MCF 10A (cell line): ENCODE results near the gene GUCY2C. TPM values are rescaled to one million over a fixed set of nuclear protein-coding genes. Genes with fewer than 3 reads are reported as not detected.

Experiments used
- BruUV-seq: library from RNA; stranded (reverse); fragments of 400-500 nt; replicated peaks from 2 replicates; lab custom pipeline; 2021; lab: Mats Ljungman, UMichigan
- CTCF ChIA-PET: fragments of 300-600 bp; sonication (Branson Sonifier 250); formaldehyde crosslinking; extraction: SDS; loops from one replicate; lab custom pipeline; 2021; ENCODE audit warnings: antibody characterized with exemption, inconsistent platforms; lab: Yijun Ruan, JAX
- POLR2A ChIA-PET: fragments of 300-600, 350-650 bp; sonication (Branson Sonifier 250); formaldehyde crosslinking; extraction: SDS; loops from one replicate; lab custom pipeline; 2020; ENCODE audit warnings: antibody characterized with exemption, inconsistent platforms; lab: Yijun Ruan, JAX
- DNase-seq: peaks from one replicate; pipeline ENCODE4 v3.0.0-alpha.2; 2018; ENCODE audit not compliant: unreplicated experiment
- H3K27ac Mint-ChIP-seq: one replicate; pipeline ENCODE4 v1.8.0; 2022; ENCODE audit warnings: mild to moderate bottlenecking, low read depth, mixed read lengths; ENCODE audit not compliant: unreplicated experiment
- H3K27me3 Mint-ChIP-seq: one replicate; pipeline ENCODE4 v1.8.0; 2022; ENCODE audit warnings: mixed read lengths; ENCODE audit not compliant: insufficient read depth, unreplicated experiment
- H3K36me3 Mint-ChIP-seq: one replicate; pipeline ENCODE4 v1.8.0; 2022; ENCODE audit warnings: mild to moderate bottlenecking, moderate library complexity, mixed read lengths; ENCODE audit not compliant: insufficient read depth, unreplicated experiment
- H3K4me1 Mint-ChIP-seq: one replicate; pipeline ENCODE4 v1.8.0; 2022; ENCODE audit warnings: mixed read lengths; ENCODE audit not compliant: insufficient read depth, unreplicated experiment
- H3K4me3 Mint-ChIP-seq: one replicate; pipeline ENCODE4 v1.8.0; 2022; ENCODE audit warnings: mild to moderate bottlenecking, moderate library complexity, mixed read lengths; ENCODE audit not compliant: unreplicated experiment
- H3K9me3 Mint-ChIP-seq: one replicate; pipeline ENCODE4 v1.8.0; 2022; ENCODE audit warnings: mixed read lengths; ENCODE audit not compliant: unreplicated experiment
- intact Hi-C: fragments of 100-400 bp; cut with micrococcal nuclease; formaldehyde crosslinking; loops from 2 replicates; pipeline ENCODE4 v1.14.1; 2022
- total RNA-seq: library from RNA; stranded (reverse); gene quantifications from 2 replicates; pipeline ENCODE4 v1.2.3, GENCODE V29; 2022
- TF ChIP-seq, protein P1 (sequence below): fragments of 200-600 bp; IDR thresholded peaks from one replicate; pipeline ENCODE4 v1.8.0; 2022; ENCODE audit warnings: antibody characterized with exemption, mild to moderate bottlenecking; ENCODE audit not compliant: unreplicated experiment

The GUCY2C gene
- total RNA-seq, 1 experiment from 2014 or later: not detected

DNA sequence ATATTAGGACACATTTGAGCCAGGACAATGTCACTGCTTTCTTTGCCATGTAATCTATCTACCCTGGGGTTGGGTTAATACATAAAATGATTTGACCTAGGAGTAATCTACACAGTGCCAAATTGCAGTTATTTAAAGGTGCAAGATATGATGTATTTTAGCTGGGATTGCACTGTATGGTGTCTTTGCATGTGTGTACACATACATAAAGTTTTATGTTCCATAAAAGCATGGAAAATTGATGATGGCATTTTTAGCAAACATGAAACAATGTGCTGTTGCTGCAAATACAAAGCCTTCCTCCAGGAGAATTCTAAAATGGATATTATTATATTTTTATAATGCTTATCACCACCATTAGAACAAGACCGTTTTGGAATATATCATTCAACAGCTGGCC lies 104.7 kb downstream of the GUCY2C start:
- BruUV-seq: no TSS peak
- ChIA-PET POLR2A (no interaction called here), CTCF (interaction anchor here (0.6 kb wide), 2 partner anchors 62 to 77 kb away, joined by 3 to 5 read pairs; no protein-coding TSS in a partner anchor)
- no peaks in the 10 kb centered on the region for H3K4me1 Mint-ChIP-seq
- H3K9me3 Mint-ChIP-seq: no peaks in the 10 kb centered on the region
- intact Hi-C loops: no loop called here
- H3K27me3 Mint-ChIP-seq: no peaks in the 10 kb centered on the region
- TF ChIP-seq, protein P1, sequence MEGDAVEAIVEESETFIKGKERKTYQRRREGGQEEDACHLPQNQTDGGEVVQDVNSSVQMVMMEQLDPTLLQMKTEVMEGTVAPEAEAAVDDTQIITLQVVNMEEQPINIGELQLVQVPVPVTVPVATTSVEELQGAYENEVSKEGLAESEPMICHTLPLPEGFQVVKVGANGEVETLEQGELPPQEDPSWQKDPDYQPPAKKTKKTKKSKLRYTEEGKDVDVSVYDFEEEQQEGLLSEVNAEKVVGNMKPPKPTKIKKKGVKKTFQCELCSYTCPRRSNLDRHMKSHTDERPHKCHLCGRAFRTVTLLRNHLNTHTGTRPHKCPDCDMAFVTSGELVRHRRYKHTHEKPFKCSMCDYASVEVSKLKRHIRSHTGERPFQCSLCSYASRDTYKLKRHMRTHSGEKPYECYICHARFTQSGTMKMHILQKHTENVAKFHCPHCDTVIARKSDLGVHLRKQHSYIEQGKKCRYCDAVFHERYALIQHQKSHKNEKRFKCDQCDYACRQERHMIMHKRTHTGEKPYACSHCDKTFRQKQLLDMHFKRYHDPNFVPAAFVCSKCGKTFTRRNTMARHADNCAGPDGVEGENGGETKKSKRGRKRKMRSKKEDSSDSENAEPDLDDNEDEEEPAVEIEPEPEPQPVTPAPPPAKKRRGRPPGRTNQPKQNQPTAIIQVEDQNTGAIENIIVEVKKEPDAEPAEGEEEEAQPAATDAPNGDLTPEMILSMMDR: no peak
- H3K4me3 Mint-ChIP-seq: no peak overlapping the region
- no peak for DNase-seq
- H3K27ac Mint-ChIP-seq: no peak overlapping the region
- H3K36me3 Mint-ChIP-seq: no peaks in the 10 kb centered on the region

GRCh38 chr12:14589169-14590004 lies 107.0 kb downstream of the GUCY2C start:
- TF ChIP-seq, protein P1: no peak
- intact Hi-C loops: no loop called here
- CTCF ChIA-PET: interaction anchor here (0.7 kb wide), 1 partner anchor 36 kb away, joined by 4 read pairs; no protein-coding TSS in a partner anchor
- Mint-ChIP-seq H3K4me1 (no peaks in the 10 kb centered on the region), H3K27me3 (no peaks in the 10 kb centered on the region), H3K9me3 (no peaks in the 10 kb centered on the region), H3K27ac (no peak overlapping the region), H3K36me3 (no peaks in the 10 kb centered on the region), H3K4me3 (no peak overlapping the region)
- BruUV-seq: no TSS peak
- POLR2A ChIA-PET: interaction anchor here (0.6 kb wide), 1 partner anchor 294 kb away, joined by 3 read pairs; no protein-coding TSS in a partner anchor
- no peak for DNase-seq

GRCh38 chr12:14588571-14588970 lies 107.8 kb downstream of the GUCY2C start:
- POLR2A ChIA-PET: no interaction called here
- intact Hi-C loops: no loop called here
- H3K36me3 Mint-ChIP-seq: no peaks in the 10 kb centered on the region
- H3K4me1 Mint-ChIP-seq: no peaks in the 10 kb centered on the region
- no peaks in the 10 kb centered on the region for H3K9me3 Mint-ChIP-seq
- TF ChIP-seq, protein P1: no peak
- H3K27ac Mint-ChIP-seq: no peak overlapping the region
- DNase-seq: no peak
- no peak overlapping the region for H3K4me3 Mint-ChIP-seq
- no peaks in the 10 kb centered on the region for H3K27me3 Mint-ChIP-seq
- BruUV-seq: no TSS peak
- CTCF ChIA-PET: no interaction called here

DNA sequence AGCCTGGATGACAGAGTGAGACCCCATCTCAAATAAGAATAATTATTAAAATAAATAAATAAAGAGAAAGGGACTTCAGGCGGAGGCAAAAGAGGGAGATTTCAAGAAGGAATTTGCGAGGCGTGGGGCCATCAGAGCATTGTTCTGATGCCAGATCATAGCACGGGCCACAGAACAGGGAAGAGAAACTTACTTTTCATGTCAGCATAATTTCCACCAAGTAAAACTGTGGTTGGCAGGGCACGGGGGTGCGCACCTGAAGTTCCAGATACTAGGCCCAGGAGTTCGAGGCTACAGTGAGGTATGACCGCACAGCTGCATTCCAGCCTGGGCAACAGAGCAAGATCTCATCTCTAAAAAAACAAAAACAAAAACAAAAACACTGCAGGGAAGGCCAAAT lies 117.8 kb downstream of the GUCY2C start:
- no peaks in the 10 kb centered on the region for H3K36me3 Mint-ChIP-seq
- CTCF ChIA-PET: interaction anchor here (0.8 kb wide), 1 partner anchor 715 kb away, joined by 3 read pairs; no protein-coding TSS in a partner anchor
- no TSS peak for BruUV-seq

More for the DNA sequence above, 117.8 kb downstream of the GUCY2C start:
- Mint-ChIP-seq H3K9me3 (peaks cover 5% of the 10 kb centered on the region), H3K27ac (no peak overlapping the region), H3K4me1 (no peaks in the 10 kb centered on the region), H3K4me3 (no peak overlapping the region), H3K27me3 (no peaks in the 10 kb centered on the region)
- TF ChIP-seq, protein P1: no peak
- intact Hi-C loops: no loop called here
- no peak for DNase-seq
- POLR2A ChIA-PET: no interaction called here
